Stimulated activated CD4-positive, alpha-beta T cell treated with anti-CD3 and anti-CD28 coated beads, Interleukin-15, amount 100 ng/mL, for 24 hours (primary cell): ENCODE data around the gene SGMS2.

Experiments used
- DNase-seq: peaks from one replicate; pipeline ENCODE4 v3.0.0-alpha.2; 2020

Gene SGMS2

DNA sequence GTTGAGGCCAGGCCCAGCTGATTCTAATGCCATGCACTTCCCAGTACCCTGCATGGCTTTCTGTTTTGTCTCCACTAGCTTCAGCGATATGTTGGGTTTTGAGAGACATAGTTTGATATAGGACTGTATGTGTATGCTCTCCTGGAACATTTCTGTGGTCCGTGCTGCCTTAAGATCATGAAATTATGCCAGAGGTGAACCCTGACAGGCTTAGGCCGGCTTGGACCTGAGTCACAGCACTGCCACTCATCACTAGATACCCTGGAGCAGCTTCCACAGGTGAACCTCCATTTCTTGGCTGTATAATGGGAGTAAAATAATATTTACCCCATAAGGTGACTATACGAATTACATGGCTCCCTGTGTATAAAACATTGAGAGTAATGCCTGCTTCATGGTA, 6.4 kb downstream of the SGMS2 start:
- no peak for DNase-seq

DNA sequence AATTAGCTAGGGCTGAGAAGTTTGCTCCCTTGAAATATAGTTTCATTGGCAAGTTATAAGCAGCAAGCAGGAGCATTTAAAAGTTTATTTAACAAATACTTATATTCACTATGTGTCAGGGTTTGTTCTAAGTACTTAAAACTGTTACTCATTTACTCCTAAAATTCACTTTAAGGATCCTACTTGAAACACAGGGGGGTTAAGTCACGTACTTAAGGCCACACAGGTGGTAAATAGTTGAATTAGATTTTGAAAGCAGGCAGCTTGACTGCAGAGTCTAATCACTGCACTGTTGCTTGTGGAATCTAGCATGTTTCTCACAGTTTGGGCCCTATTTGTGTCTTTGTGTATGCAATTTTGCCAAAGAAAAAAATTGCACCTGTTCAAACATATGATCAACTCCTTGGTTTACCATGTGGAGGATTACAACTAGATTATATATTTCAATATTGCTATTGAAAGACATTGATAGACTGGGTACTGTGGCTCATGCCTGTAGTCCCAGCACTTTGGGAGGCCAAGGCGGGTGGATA, 7.6 kb downstream of the SGMS2 start:
- DNase-seq = no peak

DNA sequence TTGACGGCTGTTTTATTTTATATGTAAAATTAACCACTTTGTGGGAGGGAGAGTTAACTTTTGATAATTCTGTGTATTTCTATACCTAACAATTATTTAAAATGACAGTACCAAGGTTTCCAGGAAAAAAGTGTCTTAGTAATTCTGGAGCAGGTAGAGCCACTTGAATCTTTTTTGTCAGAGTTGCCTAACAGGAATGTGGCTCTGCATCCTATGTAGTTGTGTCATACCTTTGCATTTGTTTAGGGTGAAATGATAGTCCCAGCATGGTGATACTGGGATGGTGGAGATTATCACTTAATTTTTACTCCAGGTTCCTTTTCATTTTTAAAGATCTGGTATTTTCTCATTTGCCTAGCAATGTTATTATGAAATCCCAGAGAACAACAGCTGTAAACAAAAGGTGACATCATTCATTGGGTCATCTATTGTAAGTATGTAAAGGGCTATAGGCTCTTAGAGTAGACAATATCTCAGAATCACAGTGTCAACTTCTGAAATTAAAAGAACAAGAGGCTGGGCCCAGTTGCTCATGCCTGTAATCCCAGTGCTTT, 9.6 kb downstream of the SGMS2 start:
- no peak for DNase-seq

DNA sequence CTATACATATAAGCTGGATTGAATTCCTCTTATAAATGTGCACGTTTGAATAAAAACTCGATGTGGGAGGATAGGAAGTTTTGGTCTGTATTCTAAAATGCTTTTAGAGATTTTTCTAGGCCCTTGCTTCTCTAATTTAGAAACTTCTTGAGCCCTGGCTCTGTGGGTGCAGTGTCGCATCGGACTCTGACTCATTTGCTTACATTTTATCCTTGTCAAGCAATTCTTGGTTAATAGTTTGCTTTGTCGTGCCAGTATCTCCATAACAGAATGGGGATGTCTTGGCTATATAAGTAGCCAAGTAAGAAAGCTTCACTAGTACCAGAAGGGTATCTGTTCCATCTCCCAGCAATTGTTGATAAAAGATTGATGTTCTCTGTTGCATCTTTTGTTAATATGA, 10.7 kb downstream of the SGMS2 start:
- DNase-seq = no peak

DNA sequence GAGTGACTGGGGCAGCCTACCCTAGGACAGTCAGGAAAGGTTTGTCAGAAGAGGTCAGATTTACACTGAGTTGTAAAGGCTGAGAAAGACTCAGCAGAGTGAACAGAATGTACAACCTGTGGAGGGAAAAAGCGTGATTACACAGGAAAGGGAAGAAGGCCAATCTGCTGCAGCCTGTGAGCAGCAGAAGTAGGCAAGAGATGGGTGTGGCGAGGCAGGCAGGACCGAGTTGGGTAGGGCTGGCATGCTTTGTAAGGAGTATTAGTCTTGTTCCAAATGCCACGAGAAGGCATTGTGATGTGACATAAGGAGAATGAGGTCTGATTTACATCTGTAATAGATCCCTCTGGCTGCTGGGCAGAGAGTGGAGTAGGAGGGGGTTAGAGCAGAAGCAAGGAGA, 12.6 kb downstream of the SGMS2 start:
- no peak for DNase-seq

DNA sequence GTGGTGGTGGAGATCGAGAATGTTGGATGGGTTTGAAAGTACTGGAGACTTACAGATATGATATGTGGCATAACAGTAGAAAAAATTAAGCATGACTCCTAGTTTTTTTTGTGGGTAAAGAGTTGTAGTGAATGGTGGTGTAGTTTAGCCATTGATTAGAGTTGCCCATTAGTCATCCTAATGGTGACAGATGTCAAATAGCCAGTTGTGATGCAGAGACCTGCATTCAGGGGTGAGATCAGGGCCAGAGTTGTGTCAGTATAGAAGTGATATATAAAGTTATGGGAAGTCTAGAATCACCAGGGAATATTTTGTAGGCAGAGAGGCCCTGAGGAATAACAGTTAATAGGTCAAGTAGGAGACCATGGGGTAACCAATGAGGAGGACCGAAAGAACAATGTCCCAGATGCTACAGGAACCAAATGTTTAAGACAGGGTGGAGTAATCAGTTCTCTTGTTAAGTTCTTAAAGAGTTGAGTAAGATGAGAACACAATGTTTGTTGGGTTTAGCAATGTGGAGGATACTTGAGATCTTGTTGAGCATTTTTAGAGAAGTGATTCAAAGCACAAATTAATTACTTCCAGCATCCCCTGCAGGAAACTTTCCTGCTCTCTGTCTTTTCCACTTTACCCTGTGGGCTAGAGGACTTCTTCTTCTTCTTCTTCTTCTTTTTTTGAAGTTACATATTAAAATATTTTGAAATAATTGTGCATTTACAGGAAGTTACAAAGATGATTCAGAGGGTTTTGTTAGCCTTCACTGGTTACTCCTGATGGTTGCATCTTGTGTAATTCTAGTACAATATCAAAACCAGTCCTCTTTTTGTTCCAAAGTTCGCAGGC, 13.3 kb downstream of the SGMS2 start:
- no peak for DNase-seq

DNA sequence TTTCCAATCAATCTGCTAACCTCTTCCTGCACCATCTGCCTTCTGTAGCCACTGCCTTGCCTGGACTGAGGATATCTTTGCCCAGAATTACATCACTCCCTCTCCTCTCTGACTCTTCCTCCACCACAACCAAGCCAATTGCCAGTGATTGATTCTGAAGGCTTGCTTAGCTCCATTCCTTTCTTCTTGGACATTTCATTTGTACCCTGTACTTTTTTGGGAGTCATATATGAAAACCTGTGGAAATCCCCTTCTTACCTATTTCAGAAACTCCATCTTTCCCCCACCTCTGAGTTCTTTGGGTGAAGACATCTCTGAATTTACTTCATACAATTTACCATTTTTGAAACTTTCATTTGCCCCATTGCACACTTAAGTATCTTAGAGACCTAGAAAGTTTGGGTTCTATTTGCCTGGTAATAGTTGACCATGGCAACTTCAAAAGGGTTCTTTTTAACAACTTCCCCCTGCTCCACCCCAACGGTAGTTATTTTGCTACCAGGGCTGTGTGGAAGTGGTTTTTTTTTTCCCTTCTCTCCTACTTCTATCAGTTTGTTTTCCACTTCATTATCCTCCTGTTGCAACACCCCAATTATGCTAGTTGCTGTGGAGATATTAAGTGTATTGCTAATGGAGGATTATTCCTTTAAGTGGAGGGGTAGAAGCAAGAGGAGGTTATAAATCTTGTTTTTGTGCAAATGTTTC, 14.3 kb downstream of the SGMS2 start:
- DNase-seq = no peak

DNA sequence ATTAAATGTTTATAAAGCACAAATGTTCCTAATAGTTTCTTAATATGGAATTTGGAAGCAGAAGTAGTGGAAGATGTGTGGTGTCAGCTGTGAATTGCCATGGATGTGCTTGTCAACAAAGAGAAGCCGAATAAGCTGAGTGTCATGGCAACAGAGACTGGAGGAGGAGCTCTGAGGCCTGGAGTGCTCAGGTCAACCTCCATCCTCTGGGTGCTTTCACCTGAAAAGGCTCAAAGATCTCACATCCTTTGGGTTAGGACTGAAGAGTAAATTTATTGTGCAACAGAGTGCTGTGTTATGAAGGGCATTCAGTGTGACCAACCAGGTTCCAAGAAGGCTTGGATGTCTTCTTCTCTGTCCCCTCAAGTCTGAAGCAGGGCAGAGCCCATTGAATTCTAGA, 18.7 kb downstream of the SGMS2 start:
- DNase-seq = no peak

DNA sequence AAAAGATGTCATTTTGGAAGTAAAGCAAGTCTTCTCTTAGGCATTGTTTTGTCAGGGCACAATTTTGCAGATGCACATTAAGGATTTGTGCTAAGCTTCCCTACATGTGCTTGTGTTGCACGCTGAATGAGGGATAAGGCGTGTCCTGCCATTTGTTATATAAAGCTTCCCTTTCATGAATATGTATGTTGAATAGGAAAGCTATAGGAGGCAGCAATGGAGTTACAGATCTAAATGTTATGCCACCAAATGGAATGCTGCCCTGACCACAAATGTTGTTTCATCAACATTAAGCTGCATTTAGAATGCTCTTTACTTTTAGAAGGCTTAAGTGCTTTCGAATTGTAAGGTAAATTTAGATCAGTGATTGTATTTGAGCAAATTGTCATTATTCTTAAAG, 20.9 kb downstream of the SGMS2 start:
- no peak for DNase-seq

DNA sequence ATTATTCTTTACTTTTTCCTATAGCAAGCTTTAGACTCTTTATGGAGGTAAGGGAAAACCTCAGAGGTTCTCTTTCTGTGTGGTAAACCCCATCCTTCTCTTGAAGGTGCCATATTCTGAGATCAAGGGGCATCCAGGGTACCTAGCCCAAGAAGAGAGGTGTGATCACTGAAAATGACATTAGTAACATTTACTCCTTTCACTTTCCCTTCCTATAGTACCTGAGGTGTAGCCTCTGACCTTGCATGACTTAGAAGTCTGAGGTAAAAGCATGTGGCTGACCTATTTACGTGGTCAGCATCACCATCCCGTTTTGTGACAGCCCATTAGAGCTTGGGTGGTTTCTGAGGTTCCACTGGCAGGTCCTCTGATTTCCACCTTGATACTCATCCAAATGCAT, 25.7 kb downstream of the SGMS2 start:
- DNase-seq = no peak

DNA sequence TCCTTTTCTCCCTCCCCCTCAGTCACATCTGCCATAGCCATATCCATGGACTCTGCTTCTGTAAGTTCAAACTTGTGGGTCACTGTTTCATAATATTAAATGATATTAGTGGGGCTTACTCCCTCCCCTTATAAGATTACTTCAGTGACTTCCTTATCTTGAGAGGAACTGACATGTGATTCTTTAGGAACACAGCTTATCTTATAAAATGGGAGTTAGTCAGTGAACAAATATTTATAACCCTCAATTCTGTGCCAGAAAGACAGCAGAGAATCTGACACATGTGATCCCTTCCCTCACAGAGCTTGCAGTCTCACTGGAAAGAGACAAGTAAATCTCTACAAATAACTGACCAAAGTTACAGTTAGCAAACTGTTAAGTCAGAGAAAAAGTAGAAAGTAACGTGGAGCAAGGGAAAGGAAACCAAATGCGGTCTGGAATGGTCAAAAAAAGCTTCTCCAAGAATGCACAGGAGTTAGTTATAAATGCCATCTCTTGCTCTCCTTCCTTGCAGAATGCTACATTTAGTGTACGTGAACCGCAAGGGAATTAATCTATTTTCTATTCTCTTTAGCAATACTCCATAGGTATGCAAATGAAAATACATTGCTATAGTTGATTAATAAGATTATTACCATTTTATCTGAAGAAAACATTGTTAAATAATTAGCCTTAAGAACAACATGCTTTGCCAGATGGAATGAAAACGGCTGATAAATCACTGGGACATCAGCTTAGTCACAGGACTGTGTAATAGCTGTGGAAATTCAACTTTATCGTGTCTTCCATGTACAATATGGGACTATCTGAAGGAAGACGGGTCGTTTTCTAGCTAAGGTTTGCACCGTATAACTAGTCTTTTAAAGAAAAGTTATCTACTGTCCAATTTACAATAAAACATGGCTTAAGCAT, 29.0 kb downstream of the SGMS2 start:
- DNase-seq = no peak

DNA sequence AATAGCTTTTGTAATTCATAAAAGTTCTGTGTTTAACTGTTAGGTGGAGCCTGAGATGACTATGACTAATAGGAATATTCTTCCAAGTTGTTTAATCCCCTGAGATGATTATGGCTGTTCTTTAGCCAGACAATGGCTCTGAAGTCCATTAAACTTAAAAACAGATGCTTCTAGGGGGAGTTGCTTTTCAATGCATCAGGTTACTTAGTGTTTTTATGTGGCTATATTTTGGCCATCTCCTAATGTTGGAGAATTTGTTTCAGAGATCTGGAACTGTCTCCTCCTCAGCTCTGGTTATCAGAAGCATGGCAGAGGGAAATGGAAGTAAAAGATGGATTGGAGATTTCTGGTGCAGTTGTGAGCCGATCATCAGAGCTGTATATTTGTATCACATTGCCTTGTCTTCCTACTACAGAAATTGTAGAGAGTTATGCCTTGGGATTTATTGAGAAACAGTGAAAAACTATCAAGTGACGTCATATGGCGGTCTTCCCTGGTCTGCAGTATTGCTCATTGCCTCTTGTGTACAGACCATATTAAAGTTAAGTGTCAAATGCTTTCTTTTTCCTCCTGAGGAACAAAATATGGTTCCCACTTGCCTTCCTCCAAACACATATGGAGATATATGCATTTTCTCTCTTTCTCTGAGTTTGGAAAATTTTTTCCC, 29.8 kb downstream of the SGMS2 start:
- DNase-seq = no peak

DNA sequence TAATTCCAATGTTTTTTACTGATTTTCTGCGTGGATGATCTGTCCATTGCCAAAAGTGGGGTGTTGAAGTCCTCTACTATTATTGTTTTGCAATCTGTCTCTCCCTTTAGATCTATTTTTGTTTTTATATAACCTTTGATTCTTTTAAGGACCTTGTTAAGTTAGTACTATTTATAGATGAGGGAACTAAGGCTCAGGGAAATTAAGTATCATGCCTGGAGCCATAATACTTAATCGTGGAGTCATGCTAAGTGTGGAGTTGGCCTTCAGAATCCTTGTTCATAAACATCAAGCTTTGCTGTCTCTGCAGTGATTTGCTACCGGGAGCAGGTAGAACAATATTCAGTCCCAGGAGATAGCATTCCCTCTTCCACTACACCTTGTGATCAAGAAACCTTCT, 31.0 kb downstream of the SGMS2 start:
- no peak for DNase-seq

DNA sequence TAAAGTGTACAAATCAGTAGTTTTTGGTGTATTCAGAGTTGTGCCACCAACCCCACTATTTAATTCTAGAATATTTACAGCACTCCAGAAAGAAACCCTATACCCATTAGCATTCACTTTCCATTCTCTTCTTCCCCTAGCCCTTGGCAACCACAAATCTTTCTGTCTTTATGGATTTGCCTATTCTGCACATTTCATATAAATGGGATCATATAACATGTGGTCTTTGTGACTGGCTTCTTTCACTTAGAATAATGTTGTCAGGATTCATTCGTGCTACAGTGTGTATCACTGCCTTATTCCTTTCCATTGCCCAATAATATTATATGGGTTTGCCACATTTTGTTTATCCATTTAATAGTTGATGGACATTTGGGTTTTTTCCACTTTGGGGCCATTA, 32.2 kb downstream of the SGMS2 start:
- no peak for DNase-seq

DNA sequence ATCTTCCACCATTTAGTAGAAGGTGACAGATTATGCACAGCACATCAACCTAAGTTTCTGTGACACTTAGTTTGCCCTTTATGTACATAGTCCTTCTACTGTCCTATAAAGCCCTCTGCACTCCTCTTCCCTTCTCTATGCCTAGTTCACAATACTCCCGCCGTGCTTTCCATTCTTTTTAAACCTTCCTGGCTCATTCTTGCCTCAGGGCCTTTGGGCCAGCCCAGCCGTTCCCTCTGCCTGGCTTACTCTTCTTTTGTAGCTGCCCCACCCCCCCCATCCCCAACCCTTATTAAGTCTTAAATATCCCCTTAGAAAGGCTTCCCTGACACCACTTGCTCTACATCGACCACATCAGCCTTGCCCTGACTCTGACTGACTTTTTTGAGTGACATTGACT, 33.0 kb downstream of the SGMS2 start:
- no peak for DNase-seq

DNA sequence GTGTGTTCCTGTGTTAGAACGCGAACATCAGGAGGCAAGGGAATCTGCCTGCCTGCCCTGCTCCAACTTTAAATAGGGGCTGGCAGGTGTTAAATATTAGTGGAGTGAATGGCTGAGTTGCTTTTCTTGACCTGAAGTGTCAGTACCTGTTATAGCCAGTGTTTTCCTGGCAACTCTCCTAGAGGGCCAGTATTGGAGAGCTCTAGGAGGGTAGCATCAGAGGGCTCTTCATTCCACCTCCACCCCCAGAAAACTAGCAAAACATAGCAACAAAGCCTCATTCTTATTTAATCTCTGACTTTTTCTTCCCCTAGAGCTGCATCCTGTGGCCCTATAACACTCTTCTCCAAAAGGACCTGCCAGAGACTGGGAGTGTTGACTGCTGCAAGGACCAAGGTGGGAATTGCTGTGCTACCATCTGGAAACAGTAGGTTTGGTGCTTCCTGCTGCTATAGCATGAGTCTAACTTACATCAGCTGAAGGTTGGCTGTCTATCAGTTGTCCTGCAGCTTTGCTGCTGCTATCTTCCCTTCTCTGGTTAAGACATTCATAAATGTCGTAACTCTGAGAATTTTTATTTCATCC, 33.5 kb downstream of the SGMS2 start:
- no peak for DNase-seq

DNA sequence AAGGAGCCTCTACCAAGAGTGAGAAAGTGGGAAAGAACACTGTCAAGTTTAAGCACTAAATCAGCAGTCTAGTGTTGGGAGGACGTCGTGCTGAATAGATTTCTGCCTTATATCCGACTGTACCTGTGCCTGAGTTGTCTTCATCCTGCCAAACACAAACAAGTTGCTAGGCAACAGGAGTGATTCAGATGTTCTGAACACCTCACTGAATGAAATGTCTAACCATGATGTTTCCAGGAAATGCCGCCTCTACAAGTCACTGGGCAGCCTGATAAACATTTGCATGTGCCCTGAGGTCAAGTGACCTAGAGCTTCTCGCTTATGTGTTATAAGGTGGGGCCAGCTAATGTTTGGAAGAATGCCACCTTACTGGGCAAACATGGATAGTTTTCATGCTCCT, 37.9 kb downstream of the SGMS2 start:
- peak; percentile 7 for DNase-seq

DNA sequence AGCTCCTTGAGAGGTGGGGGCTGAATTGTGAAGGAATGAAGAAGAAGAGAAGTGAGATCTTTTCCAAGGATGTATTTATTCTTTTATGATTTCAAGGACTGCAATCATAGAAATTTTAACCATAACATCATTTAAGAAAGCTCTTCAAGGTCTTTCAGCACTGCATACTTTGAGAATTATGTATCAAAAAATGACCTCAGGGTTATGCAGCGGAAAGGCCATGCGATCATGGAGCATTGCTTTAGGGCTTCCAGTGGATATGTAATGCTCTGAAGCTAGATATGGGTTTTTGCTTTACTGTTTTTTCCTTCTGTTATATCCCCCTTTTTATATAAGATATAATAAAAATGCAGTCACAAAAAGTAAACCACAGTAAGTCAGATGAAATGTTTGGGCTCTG, 38.7 kb downstream of the SGMS2 start:
- no peak for DNase-seq

DNA sequence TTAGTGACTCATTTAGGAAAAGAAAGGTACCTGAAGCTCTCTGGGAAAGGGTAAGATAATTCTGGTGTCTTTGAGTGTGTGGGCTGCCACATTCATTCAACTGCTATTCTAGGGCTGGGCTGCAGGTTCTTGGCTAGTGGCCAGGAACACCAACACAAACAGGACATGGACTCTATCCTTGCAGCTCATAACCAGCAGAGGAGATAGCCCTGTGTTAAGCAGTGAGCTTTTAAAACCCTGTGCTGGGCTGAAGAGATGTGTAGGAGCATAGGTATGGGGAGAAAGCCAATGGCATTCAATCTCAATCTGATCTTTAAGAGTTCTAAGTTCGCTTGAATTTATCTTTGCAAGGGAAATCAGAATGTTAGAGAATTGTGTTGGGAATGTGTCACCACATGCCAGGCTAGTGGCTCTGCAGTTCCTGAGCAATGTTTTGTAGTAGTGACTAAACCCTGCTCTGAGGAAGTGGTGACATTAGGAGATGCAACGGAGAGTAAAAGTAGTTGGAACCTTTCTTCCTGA, 39.2 kb downstream of the SGMS2 start:
- DNase-seq = peak; percentile 39

DNA sequence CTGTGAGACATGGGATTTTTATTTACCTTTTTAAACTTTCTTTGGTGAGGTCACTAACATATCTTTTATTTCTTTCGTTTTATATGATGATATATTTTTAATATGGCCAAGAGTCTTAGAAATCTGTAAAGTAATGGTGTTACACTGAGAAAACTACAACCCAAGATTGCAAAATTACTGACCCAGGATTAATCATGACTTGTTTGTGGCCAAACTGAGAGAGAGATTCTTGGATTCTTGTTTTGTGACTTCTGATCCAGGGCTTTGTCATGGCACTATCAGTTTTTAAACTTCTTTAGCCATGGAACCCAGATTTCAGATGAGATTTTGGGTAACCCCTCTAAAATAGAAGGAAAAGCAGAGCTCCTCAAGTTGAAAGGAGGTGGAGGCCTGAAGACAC, 42.0 kb downstream of the SGMS2 start:
- no peak for DNase-seq

DNA sequence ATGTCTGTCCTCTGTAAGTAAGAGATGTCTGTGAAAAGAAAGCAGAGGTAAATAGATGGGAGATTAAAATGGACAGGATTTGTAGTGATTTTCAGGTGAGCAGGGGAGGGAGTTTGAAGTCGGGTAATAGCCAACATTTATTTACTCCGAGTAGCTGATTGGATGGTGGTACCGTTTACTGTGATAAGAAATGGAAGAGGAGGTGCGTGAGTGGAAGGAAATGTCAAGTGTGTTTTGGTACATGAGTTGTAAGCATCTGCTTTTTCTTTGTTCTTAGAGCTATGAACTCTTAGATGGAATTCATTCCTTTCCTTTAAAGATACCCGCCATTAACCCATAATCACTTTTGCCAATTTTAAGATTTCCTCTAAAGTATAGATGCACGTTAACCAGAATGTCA, 45.5 kb downstream of the SGMS2 start:
- no peak for DNase-seq
